Endothelial cell of umbilical vein (primary cell): Measurements from ENCODE around the gene C4orf50.

Source experiments
- CTCF ChIP-seq, 2 donors: IDR thresholded peaks; 1 replicate in 1 of 2; 2 replicates in 1 of 2; pipeline ENCODE4 v1.5.1; 2011; ENCODE audit warnings: low read length in 2 of 2, mild to moderate bottlenecking in 2 of 2, moderate library complexity in 2 of 2, control low read depth in 1 of 2, inconsistent platforms in 1 of 2, low read depth in 1 of 2; ENCODE audit not compliant: insufficient read depth in 1 of 2; ENCODE audit errors: extremely low read depth in 1 of 2
- EZH2 ChIP-seq: IDR thresholded peaks from 2 replicates; pipeline ENCODE4 v1.6.1; 2012; ENCODE audit warnings: borderline replicate concordance, low read depth, mild to moderate bottlenecking, moderate library complexity, low read length, inconsistent platforms; ENCODE audit not compliant: severe bottlenecking
- POLR2A ChIP-seq: IDR thresholded peaks from 2 replicates; pipeline ENCODE4 v1.6.1; 2012; ENCODE audit warnings: low read depth, mild to moderate bottlenecking, control low read depth, low read length

- TF ChIP-seq CTCF (IDR thresholded peaks at IDR 0.05; ENCODE audit: extremely low read depth in 1 of 2, insufficient read depth in 1 of 2, low read depth in 1 of 2, low read length in 2 of 2) = no peak
- no peak for TF ChIP-seq EZH2
- TF ChIP-seq POLR2A = no peak
Measured at GRCh38 chr4:5984843-5985242, 33.4 kb downstream of the C4orf50 start.
